GM18873 (cell line): ENCODE measurements around the gene HMGXB4.
A peak's percentile ranks its signal among the peaks of the same experiment; 100 is the strongest.

Source experiments
- ATAC-seq: cut with Tn5 transposase; IDR thresholded peaks from one replicate; pipeline ENCODE4 v1.9.1; 2021; ENCODE audit warnings: mild to moderate bottlenecking, moderate library complexity, moderate number of reproducible peaks; ENCODE audit not compliant: unreplicated experiment, low FRiP score

The HMGXB4 gene

GRCh38 chr22:35253946-35254345, 3.3 kb upstream of the HMGXB4 start:
- no peak for ATAC-seq

GRCh38 chr22:35257002-35257320, 332 bp upstream of the HMGXB4 start:
- peak; percentile 4 for ATAC-seq

- no peak for ATAC-seq
Observed at GRCh38 chr22:35258191-35258988, 1.1 kb downstream of the HMGXB4 start.

GRCh38 chr22:35264986-35265385, 7.7 kb downstream of the HMGXB4 start:
- ATAC-seq: no peak

GRCh38 chr22:35266277-35266676, 9.0 kb downstream of the HMGXB4 start:
- no peak for ATAC-seq

GRCh38 chr22:35269630-35270029, 12.3 kb downstream of the HMGXB4 start:
- no peak for ATAC-seq

- ATAC-seq: no peak
Observed at GRCh38 chr22:35274154-35274871, 17.0 kb downstream of the HMGXB4 start.

GRCh38 chr22:35275580-35275979, 18.3 kb downstream of the HMGXB4 start:
- ATAC-seq: no peak

GRCh38 chr22:35276019-35276418, 18.7 kb downstream of the HMGXB4 start:
- ATAC-seq: no peak

GRCh38 chr22:35288116-35288515, 30.8 kb downstream of the HMGXB4 start:
- ATAC-seq: no peak

GRCh38 chr22:35292786-35293185, 35.5 kb downstream of the HMGXB4 start:
- ATAC-seq: no peak

GRCh38 chr22:35296051-35296450, 38.8 kb downstream of the HMGXB4 start:
- no peak for ATAC-seq

GRCh38 chr22:35299217-35299672, 42.0 kb downstream of the HMGXB4 start:
- peak; percentile 14 for ATAC-seq

GRCh38 chr22:35299673-35300499, 42.6 kb downstream of the HMGXB4 start, which contains the start of gene TOM1:
TSS of gene TOM1 (plus strand) at chr22:35299894. CDS start at chr22:35299929, 35 bp downstream.
- ATAC-seq: peak; percentile 95

- ATAC-seq: no peak
Observed at GRCh38 chr22:35301372-35301874, 44.1 kb downstream of the HMGXB4 start.

- no peak for ATAC-seq
Observed at GRCh38 chr22:35303029-35303624, 45.8 kb downstream of the HMGXB4 start.

- ATAC-seq: no peak
Observed at GRCh38 chr22:35305525-35306070, 48.3 kb downstream of the HMGXB4 start.

- no peak for ATAC-seq
Observed at GRCh38 chr22:35306350-35306967, 49.2 kb downstream of the HMGXB4 start.

GRCh38 chr22:35307372-35307771, 50.1 kb downstream of the HMGXB4 start:
- ATAC-seq: no peak

GRCh38 chr22:35307892-35308291, 50.6 kb downstream of the HMGXB4 start:
- no peak for ATAC-seq
